Adrenal gland (tissue), 12 donors: ENCODE measurements around the gene CUL2. TPM values are rescaled to one million over a fixed set of nuclear protein-coding genes. Genes with fewer than 3 reads are reported as not detected.

ENCODE experiments used
- DNase-seq, 7 donors: peaks; one replicate each; pipeline ENCODE4 v3.0.0-alpha.2; 2019 to 2020
- H3K27ac ChIP-seq, 5 donors: fragments of 200-600 bp; sonication (generic) in 4 of 5; 1 replicate in 3 of 5; 2 replicates in 2 of 5; pipeline versions ENCODE4 v1.5.1 to v1.8.0; 2016 to 2020; ENCODE audit warnings: mild to moderate bottlenecking in 1 of 5
- H3K27me3 ChIP-seq: fragments of 200-600 bp; 2 replicates; pipeline ENCODE4 v1.8.0; 2021
- H3K36me3 ChIP-seq, 2 donors: fragments of 200-600 bp; replicated peaks in 1 of 2; 1 replicate in 1 of 2; 2 replicates in 1 of 2; pipeline versions ENCODE4 v1.5.1 to v1.8.0; 2018 to 2022
- H3K4me1 ChIP-seq, 2 donors: fragments of 200-600 bp; replicated peaks in 1 of 2; 1 replicate in 1 of 2; 2 replicates in 1 of 2; pipeline versions ENCODE4 v1.5.1 to v1.8.0; 2018 to 2021
- H3K4me3 ChIP-seq, 4 donors: fragments of 200-600 bp; sonication (generic) in 3 of 4; one replicate each; pipeline ENCODE4 v1.5.1; 2016 to 2018
- H3K9me3 ChIP-seq, 3 donors: fragments of 200-600 bp; sonication (generic) in 1 of 3; replicated peaks in 1 of 3; 1 replicate in 2 of 3; 2 replicates in 1 of 3; pipeline versions ENCODE4 v1.5.1 to v1.8.0; 2016 to 2021
- POLR2A ChIP-seq, 2 donors: fragments of 450-650 bp; IDR thresholded peaks; one replicate each; pipeline ENCODE4 v1.6.1; 2017; ENCODE audit warnings: antibody characterized with exemption in 2 of 2, mild to moderate bottlenecking in 2 of 2, moderate library complexity in 1 of 2
- WGBS, 4 donors: extraction: QIAGEN DNeasy Blood & Tissue Kit in 2 of 4; methylation state at CpG; one replicate each; pipeline versions ENCODE4 v1.1.5 to v1.1.7; 2013 to 2017; 5-methylcytosine and 5-hydroxymethylcytosine counted together
- intact Hi-C, 2 donors: fragments of 100-400 bp; cut with DNase I; formaldehyde crosslinking; loops; one replicate each; pipeline versions ENCODE4 v1.14.1 to v1.15.0; 2022 to 2023
- polyA plus RNA-seq, 3 donors: library from polyadenylated mRNA; stranded (reverse); fragments of 200-250 nt in 2 of 3; fragments of 350-450 nt in 1 of 3; fragmentation: Illumina TruSeq in 1 of 3; extraction: RNeasy Lipid Tissue Mini Kit (QIAGEN cat#74804) in 1 of 3; gene quantifications; one replicate each; pipeline ENCODE4 v1.2.3, GENCODE V29; 2013 to 2014
- total RNA-seq, 9 donors: library from RNA; depleted of rRNA in 4 of 9; stranded (reverse); fragments of >200 nt in 4 of 9; fragments of 120-200 nt in 1 of 9; fragmentation: NEBNext Ultra II Directional in 1 of 9; extraction: Animal tissue kit (Norgen Biotek cat#: 25700) in 1 of 9; gene quantifications; one replicate each; pipeline versions ENCODE4 v1.1.0 to v1.2.4, GENCODE V29; 2013 to 2023
- TF ChIP-seq, protein P1 (sequence below), 6 experiments: fragments of 450-650 bp in 4 of 6; fragments of 200-600 bp in 2 of 6; sonication (generic) in 1 of 6; IDR thresholded peaks; 1 replicate in 5 of 6; 2 replicates in 1 of 6; pipeline versions ENCODE4 v1.5.1 to v1.8.0; 2016 to 2021; ENCODE audit warnings: antibody characterized with exemption in 6 of 6, mild to moderate bottlenecking in 2 of 6, moderate library complexity in 1 of 6
- donor health status: healthy with polysubstance abuse.
- donor health status: Bipolar disorder and iron deficiency.
- donor health status: DM: yes; HTN: yes; CAD: no.
- donor health status: DM: no; HTN: no; CAD: no.
- donor health status: DM: no; HTN: no; CAD: no.
- donor health status: DM: yes; HTN: yes; CAD: no.

Gene CUL2
- total and polyA plus RNA-seq, 12 donors: 6.2 to 52.2 (median 26.1) TPM

- H3K27me3 ChIP-seq: no peaks in the 10 kb centered on the region
- intact Hi-C loops: no loop called here
Measured at GRCh38 chr10:35040760-35041501, 49.2 kb downstream of the CUL2 start.

GRCh38 chr10:35037104-35037503 lies 53.0 kb downstream of the CUL2 start:
- H3K4me3 ChIP-seq: no peak overlapping the region
- H3K4me1 ChIP-seq: peaks cover 0 to 6% of the 10 kb centered on the region in 2 donors
- no peaks in the 10 kb centered on the region for H3K9me3 ChIP-seq
- TF ChIP-seq, protein P1, sequence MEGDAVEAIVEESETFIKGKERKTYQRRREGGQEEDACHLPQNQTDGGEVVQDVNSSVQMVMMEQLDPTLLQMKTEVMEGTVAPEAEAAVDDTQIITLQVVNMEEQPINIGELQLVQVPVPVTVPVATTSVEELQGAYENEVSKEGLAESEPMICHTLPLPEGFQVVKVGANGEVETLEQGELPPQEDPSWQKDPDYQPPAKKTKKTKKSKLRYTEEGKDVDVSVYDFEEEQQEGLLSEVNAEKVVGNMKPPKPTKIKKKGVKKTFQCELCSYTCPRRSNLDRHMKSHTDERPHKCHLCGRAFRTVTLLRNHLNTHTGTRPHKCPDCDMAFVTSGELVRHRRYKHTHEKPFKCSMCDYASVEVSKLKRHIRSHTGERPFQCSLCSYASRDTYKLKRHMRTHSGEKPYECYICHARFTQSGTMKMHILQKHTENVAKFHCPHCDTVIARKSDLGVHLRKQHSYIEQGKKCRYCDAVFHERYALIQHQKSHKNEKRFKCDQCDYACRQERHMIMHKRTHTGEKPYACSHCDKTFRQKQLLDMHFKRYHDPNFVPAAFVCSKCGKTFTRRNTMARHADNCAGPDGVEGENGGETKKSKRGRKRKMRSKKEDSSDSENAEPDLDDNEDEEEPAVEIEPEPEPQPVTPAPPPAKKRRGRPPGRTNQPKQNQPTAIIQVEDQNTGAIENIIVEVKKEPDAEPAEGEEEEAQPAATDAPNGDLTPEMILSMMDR (IDR thresholded peaks at IDR 0.05): no peak
- TF ChIP-seq POLR2A (IDR thresholded peaks at IDR 0.05): no peak
- no peak for DNase-seq
- no peak overlapping the region for H3K27ac ChIP-seq
- intact Hi-C loops: no loop called here
- 96 to 99% (median 98%) methylated on average over 4 of the region's 4 CpGs for WGBS, 4 donors
- peaks cover 0 to 31% of the 10 kb centered on the region in 2 donors for H3K36me3 ChIP-seq
- H3K27me3 ChIP-seq: no peaks in the 10 kb centered on the region

More at GRCh38 chr10:35040760-35041501, 49.2 kb downstream of the CUL2 start:
- 73 to 79% (median 77%) methylated on average over 4 to 6 of the region's 6 CpGs for WGBS, 4 donors
- Histone ChIP-seq H3K4me3 (no peak overlapping the region), H3K9me3 (no peaks in the 10 kb centered on the region), H3K4me1 (peaks cover 0 to 6% of the 10 kb centered on the region in 2 donors), H3K36me3 (peaks cover 0 to 25% of the 10 kb centered on the region in 2 donors), H3K27ac (peak overlapping the region in 3 of 5 donors; percentile 4 to 50 (median 32))
- peak in 1 of 7 donors; percentile 11 for DNase-seq
- TF ChIP-seq, protein P1 (IDR thresholded peaks at IDR 0.05): no peak
- TF ChIP-seq POLR2A (IDR thresholded peaks at IDR 0.05): no peak

DNA sequence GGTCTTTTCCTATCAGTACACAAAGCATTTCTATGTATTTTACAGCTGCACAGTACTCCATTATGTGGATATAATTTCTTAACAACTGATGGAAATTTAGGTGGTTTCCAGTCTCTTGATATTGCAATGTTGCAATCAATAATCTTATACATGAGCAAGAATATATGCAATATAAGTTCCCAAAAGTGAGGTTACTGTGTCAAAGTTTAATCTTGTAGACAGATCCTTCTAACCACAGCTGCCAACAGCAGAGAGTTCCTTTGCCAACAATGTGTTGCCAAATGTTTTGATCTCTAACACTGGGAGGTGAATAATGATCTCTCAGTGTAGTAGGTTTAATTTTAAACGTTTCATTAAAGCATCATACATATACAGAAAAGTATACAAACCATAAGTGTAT lies 54.5 kb downstream of the CUL2 start:
- no peak overlapping the region for H3K4me3 ChIP-seq
- 25 to 48% (median 28%) methylated on average over 1 of the region's 1 CpG for WGBS, 4 donors
- H3K4me1 ChIP-seq: peaks cover 0 to under 1% of the 10 kb centered on the region in 2 donors
- TF ChIP-seq, protein P1 (IDR thresholded peaks at IDR 0.05): no peak
- TF ChIP-seq POLR2A (IDR thresholded peaks at IDR 0.05): no peak
- DNase-seq: no peak
- no peaks in the 10 kb centered on the region for H3K27me3 ChIP-seq
- peaks cover 0 to 42% of the 10 kb centered on the region in 2 donors for H3K36me3 ChIP-seq
- no peaks in the 10 kb centered on the region for H3K9me3 ChIP-seq
- no peak overlapping the region for H3K27ac ChIP-seq
- intact Hi-C loops: no loop called here

GRCh38 chr10:35027567-35027966 lies 62.6 kb downstream of the CUL2 start:
- Histone ChIP-seq H3K9me3 (no peaks in the 10 kb centered on the region), H3K27me3 (no peaks in the 10 kb centered on the region), H3K27ac (no peak overlapping the region), H3K4me3 (no peak overlapping the region), H3K36me3 (peaks cover 0 to 42% of the 10 kb centered on the region in 2 donors), H3K4me1 (no peaks in the 10 kb centered on the region)
- TF ChIP-seq POLR2A (IDR thresholded peaks at IDR 0.05): no peak
- TF ChIP-seq, protein P1 (IDR thresholded peaks at IDR 0.05): peak in 5 of 6 experiments; percentile 36 to 62 (median 46)
- no peak for DNase-seq
- intact Hi-C loops: no loop called here
